OCI-LY7 (cell line): ENCODE data around the gene ARHGAP26. TPM values are rescaled to one million over a fixed set of nuclear protein-coding genes. Genes with fewer than 3 reads are reported as not detected.

Experiments used
- BruUV-seq: library from RNA; stranded (reverse); fragments of 400-500 nt; replicated peaks from 2 replicates; lab custom pipeline; 2021; lab: Mats Ljungman, UMichigan
- CTCF ChIA-PET: fragments of 300-600 bp; sonication (Branson Sonifier 250); formaldehyde crosslinking; loops from one replicate; lab custom pipeline; 2022; ENCODE audit warnings: antibody characterized with exemption; ENCODE audit not compliant: unreplicated experiment; lab: Charles Lee
- POLR2A ChIA-PET: fragments of 300-600 bp; sonication (Branson Sonifier 250); formaldehyde crosslinking; loops from one replicate; lab custom pipeline; 2022; ENCODE audit warnings: antibody characterized with exemption; lab: Charles Lee
- DNase-seq: peaks from one replicate; pipeline ENCODE4 v3.0.0-alpha.2; 2015; ENCODE audit warnings: low spot score
- H2AFZ ChIP-seq: fragments of 200-600 bp; sonication (generic), shearing (Covaris generic); 2 replicates; pipeline ENCODE4 v1.6.1; 2014; ENCODE audit warnings: mild to moderate bottlenecking, antibody characterized with exemption, low read length, moderate library complexity
- H3K27ac ChIP-seq: fragments of 200-600 bp; sonication (generic); 2 replicates; pipeline ENCODE4 v1.5.1; 2014; ENCODE audit warnings: mixed run types, low read depth, mild to moderate bottlenecking, moderate library complexity, low read length, inconsistent platforms; ENCODE audit not compliant: poor library complexity, severe bottlenecking
- H3K36me3 ChIP-seq: fragments of 200-600 bp; sonication (generic); 2 replicates; pipeline ENCODE4 v1.6.1; 2014; ENCODE audit warnings: mild to moderate bottlenecking, antibody characterized with exemption, low read length, moderate library complexity, mixed read lengths; ENCODE audit not compliant: insufficient read depth
- H3K4me1 ChIP-seq: fragments of 200-600 bp; sonication (generic); 2 replicates; pipeline ENCODE4 v1.5.1; 2014; ENCODE audit warnings: mild to moderate bottlenecking, low read length; ENCODE audit not compliant: insufficient read depth, poor library complexity, severe bottlenecking
- H3K4me2 ChIP-seq: fragments of 200-600 bp; sonication (generic); 2 replicates; pipeline ENCODE4 v1.6.1; 2014; ENCODE audit warnings: mild to moderate bottlenecking, low read length
- H3K4me3 ChIP-seq: fragments of 200-600 bp; sonication (generic); 2 replicates; pipeline ENCODE4 v1.5.1; 2014; ENCODE audit warnings: mild to moderate bottlenecking, low read depth, low read length; ENCODE audit not compliant: poor library complexity, severe bottlenecking
- H3K79me2 ChIP-seq: fragments of 200-600 bp; sonication (generic); 2 replicates; pipeline ENCODE4 v1.6.1; 2016; ENCODE audit warnings: low read depth, mild to moderate bottlenecking, low read length, moderate library complexity, mixed read lengths; ENCODE audit not compliant: insufficient read depth
- H3K9me2 ChIP-seq: fragments of 200-600 bp; sonication (generic); 2 replicates; pipeline ENCODE4 v1.6.1; 2016; ENCODE audit warnings: mild to moderate bottlenecking, low read length, mixed read lengths; ENCODE audit not compliant: insufficient read depth
- H3K9me3 ChIP-seq: fragments of 200-600 bp; sonication (generic); 2 replicates; pipeline ENCODE4 v1.6.1; 2014; ENCODE audit warnings: mild to moderate bottlenecking, mixed run types, low read length, mixed read lengths
- H4K20me1 ChIP-seq: fragments of 200-600 bp; sonication (generic); 2 replicates; pipeline ENCODE4 v1.6.1; 2014; ENCODE audit warnings: mild to moderate bottlenecking, antibody characterized with exemption, low read length, moderate library complexity, mixed read lengths; ENCODE audit not compliant: insufficient read depth
- EZH2phosphoT487 ChIP-seq: fragments of 200-600 bp; sonication (generic); IDR thresholded peaks from 2 replicates; pipeline ENCODE4 v1.6.1; 2018; ENCODE audit warnings: low read depth, borderline replicate concordance, mild to moderate bottlenecking, mixed run types, antibody characterized with exemption, low read length, moderate library complexity, mixed read lengths
- intact Hi-C: fragments of 100-400 bp; cut with micrococcal nuclease; formaldehyde crosslinking; loops from one replicate; pipeline ENCODE4 v1.10.0; 2022; ENCODE audit not compliant: unreplicated experiment
- total RNA-seq, 2 experiments: library from RNA; depleted of rRNA in 1 of 2; stranded (reverse); fragments of >200 nt in 1 of 2; shearing (Covaris generic) in 1 of 2; gene quantifications; 2 replicates each; pipeline ENCODE4 v1.2.3, GENCODE V29; 2014 to 2022
- TF ChIP-seq, protein P1 (sequence below): fragments of 200-600 bp; sonication (generic); conservative IDR thresholded peaks from 2 replicates; pipeline ENCODE4 v1.5.1; 2014; ENCODE audit warnings: mild to moderate bottlenecking, antibody characterized with exemption, low read length, moderate library complexity, mixed read lengths

Gene ARHGAP26
- total RNA-seq, 2 experiments from 2014 or later = 7.0 to 19.1 TPM

DNA sequence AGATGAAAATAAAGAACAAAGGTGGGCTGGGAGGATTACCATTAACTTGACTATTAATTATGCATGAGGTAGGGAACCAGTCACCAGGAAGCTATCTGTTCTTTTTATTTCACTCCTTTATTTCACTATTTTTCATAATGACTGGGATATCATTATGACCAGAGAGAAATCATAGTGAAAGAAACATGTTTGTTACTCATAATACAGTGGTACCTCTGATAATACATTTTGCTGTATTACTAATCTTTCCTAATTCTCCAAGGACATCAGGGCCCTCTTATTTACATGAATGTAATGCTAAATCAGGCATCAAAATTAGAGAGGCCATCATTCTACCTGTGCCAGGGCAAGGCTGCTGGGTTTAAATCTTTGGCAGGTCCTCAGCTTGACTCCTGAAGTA is 379.6 kb downstream of the ARHGAP26 start:
- TF ChIP-seq, protein P1, sequence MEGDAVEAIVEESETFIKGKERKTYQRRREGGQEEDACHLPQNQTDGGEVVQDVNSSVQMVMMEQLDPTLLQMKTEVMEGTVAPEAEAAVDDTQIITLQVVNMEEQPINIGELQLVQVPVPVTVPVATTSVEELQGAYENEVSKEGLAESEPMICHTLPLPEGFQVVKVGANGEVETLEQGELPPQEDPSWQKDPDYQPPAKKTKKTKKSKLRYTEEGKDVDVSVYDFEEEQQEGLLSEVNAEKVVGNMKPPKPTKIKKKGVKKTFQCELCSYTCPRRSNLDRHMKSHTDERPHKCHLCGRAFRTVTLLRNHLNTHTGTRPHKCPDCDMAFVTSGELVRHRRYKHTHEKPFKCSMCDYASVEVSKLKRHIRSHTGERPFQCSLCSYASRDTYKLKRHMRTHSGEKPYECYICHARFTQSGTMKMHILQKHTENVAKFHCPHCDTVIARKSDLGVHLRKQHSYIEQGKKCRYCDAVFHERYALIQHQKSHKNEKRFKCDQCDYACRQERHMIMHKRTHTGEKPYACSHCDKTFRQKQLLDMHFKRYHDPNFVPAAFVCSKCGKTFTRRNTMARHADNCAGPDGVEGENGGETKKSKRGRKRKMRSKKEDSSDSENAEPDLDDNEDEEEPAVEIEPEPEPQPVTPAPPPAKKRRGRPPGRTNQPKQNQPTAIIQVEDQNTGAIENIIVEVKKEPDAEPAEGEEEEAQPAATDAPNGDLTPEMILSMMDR = no peak
- TF ChIP-seq EZH2phosphoT487 = no peak
- H3K4me1 ChIP-seq = no peaks in the 10 kb centered on the region
- ChIA-PET CTCF (no interaction called here), POLR2A (interaction anchor here (0.6 kb wide), 1 partner anchor 669 kb away, joined by 3 read pairs; no protein-coding TSS in a partner anchor)
- no peaks in the 10 kb centered on the region for H3K9me2 ChIP-seq
- H3K9me3 ChIP-seq = no peaks in the 10 kb centered on the region
- no peaks in the 10 kb centered on the region for H3K79me2 ChIP-seq
- no peaks in the 10 kb centered on the region for H3K36me3 ChIP-seq
- no peak for DNase-seq
- no peak overlapping the region for H3K4me2 ChIP-seq
- no TSS peak for BruUV-seq
- H3K4me3 ChIP-seq = no peak overlapping the region
- no peak overlapping the region for H3K27ac ChIP-seq
- H4K20me1 ChIP-seq = no peaks in the 10 kb centered on the region
- intact Hi-C loops = no loop called here
- H2AFZ ChIP-seq = no peak overlapping the region

- BruUV-seq = no TSS peak
- POLR2A ChIA-PET = interaction anchor here (0.8 to 1.0 kb wide), 2 partner anchors 17 to 18 kb away, joined by 4 to 5 read pairs; no protein-coding TSS in a partner anchor
Measured at GRCh38 chr5:143151056-143151700, 381.0 kb downstream of the ARHGAP26 start.

More at GRCh38 chr5:143151056-143151700, 381.0 kb downstream of the ARHGAP26 start:
- Histone ChIP-seq H3K9me2 (no peaks in the 10 kb centered on the region), H2AFZ (no peak overlapping the region), H3K4me3 (no peak overlapping the region), H3K36me3 (no peaks in the 10 kb centered on the region), H3K4me1 (no peaks in the 10 kb centered on the region), H3K79me2 (no peaks in the 10 kb centered on the region), H3K4me2 (no peak overlapping the region), H3K9me3 (no peaks in the 10 kb centered on the region), H4K20me1 (no peaks in the 10 kb centered on the region), H3K27ac (no peak overlapping the region)
- no peak for DNase-seq
- intact Hi-C loops = no loop called here
- CTCF ChIA-PET = no interaction called here
- TF ChIP-seq, protein P1 = no peak
- TF ChIP-seq EZH2phosphoT487 = no peak
